ENCODE measurements around the gene ATP1A2. TPM values are rescaled to one million over a fixed set of nuclear protein-coding genes. Genes with fewer than 3 reads are reported as not detected.

Gene ATP1A2
- total RNA-seq, 4 donors from 2014 or later: 2.2 to 32.6 (median 5.3) TPM

DNA sequence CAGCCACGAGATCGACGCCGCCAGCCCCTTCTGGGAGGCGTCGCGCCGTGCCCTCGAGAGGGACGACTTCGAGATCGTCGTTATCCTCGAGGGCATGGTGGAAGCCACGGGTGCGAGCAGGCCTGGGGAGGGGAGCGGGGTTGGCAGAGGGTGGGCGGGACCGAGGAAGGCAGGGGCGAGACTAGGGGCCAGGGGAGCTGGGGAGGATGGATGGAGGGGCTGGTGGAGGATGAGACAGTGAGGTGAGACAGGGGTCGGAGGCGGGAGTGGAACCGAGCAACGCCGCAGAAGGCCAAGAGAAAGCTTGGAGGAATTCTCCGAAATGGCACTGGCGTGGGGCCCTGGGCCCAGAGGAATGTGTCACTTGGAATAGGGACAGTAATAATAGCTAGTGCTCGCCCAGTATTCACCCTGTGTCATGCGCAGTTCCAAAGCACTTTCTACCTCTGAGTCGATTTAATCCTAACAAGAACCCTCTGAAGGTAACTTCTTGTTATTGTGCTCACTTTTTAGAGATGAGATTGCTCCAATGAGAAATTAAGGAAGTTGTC, 30.7 kb upstream of the ATP1A2 start:
- TF ChIP-seq POLR2A (IDR thresholded peaks at IDR 0.05) (no peak), CTCF (IDR thresholded peaks at IDR 0.05) (no peak)
- Histone ChIP-seq H3K9me3 (no peaks in the 10 kb centered on the region), H3K4me3 (no peak overlapping the region), H3K27me3 (peaks cover 4 to 46% (median 7%) of the 10 kb centered on the region in 4 donors), H3K36me3 (peaks cover 0 to 26% (median 0%) of the 10 kb centered on the region in 3 donors), H3K27ac (no peak overlapping the region), H3K4me1 (peaks cover 0 to 11% (median 9%) of the 10 kb centered on the region in 3 donors)
- intact Hi-C loops (cut with DNase I): loop anchor here (5.0 to 10.0 kb wide), 2 partner anchors 38 to 150 kb away; no protein-coding TSS in a partner anchor
- no peak for DNase-seq
- 86 to 96% methylated on average over 13 to 14 of the region's 30 CpGs for WGBS, 2 donors

- H3K4me3 ChIP-seq: no peak overlapping the region
- peaks cover 0 to 36% (median 0%) of the 10 kb centered on the region in 3 donors for H3K36me3 ChIP-seq
- 57 to 61% methylated on average over 18 of the region's 19 CpGs for WGBS, 2 donors
- TF ChIP-seq CTCF (IDR thresholded peaks at IDR 0.05) (peak; percentile 56 to 80 (median 66)), POLR2A (IDR thresholded peaks at IDR 0.05) (no peak)
- peaks cover 0 to 11% (median 9%) of the 10 kb centered on the region in 3 donors for H3K4me1 ChIP-seq
- H3K9me3 ChIP-seq: no peaks in the 10 kb centered on the region
- intact Hi-C loops (cut with DNase I): loop anchor here (10.0 kb wide), 1 partner anchor 151 kb away; no protein-coding TSS in a partner anchor
- DNase-seq: no peak
- peaks cover 2 to 36% (median 5%) of the 10 kb centered on the region in 4 donors for H3K27me3 ChIP-seq
- H3K27ac ChIP-seq: no peak overlapping the region
Observed at GRCh38 chr1:160085686-160086455, 29.7 kb upstream of the ATP1A2 start.

DNA sequence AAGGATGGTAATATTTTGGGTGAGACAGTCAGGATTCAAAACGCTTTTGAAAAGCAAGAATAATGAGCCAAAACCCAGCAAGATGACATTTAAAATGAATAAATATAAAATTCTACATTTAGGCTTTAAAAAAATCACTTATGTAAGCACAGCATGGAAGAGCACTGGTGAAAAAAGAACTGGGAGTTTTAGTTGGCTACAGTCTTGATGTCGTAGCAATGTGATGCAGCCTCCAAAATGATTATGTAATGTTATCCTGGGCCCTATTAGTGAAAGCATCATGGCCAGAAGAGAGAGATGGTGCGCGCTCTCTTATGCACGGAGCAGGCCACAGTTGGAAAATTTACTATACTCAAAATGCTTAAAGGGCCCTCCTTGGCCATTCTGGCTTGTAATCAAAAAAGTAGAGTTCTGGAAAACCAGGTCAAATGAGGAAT, 29.1 kb upstream of the ATP1A2 start:
- no peak for DNase-seq
- no peak for TF ChIP-seq CTCF (IDR thresholded peaks at IDR 0.05)
- TF ChIP-seq POLR2A (IDR thresholded peaks at IDR 0.05): no peak
- H3K27ac ChIP-seq: no peak overlapping the region

DNA sequence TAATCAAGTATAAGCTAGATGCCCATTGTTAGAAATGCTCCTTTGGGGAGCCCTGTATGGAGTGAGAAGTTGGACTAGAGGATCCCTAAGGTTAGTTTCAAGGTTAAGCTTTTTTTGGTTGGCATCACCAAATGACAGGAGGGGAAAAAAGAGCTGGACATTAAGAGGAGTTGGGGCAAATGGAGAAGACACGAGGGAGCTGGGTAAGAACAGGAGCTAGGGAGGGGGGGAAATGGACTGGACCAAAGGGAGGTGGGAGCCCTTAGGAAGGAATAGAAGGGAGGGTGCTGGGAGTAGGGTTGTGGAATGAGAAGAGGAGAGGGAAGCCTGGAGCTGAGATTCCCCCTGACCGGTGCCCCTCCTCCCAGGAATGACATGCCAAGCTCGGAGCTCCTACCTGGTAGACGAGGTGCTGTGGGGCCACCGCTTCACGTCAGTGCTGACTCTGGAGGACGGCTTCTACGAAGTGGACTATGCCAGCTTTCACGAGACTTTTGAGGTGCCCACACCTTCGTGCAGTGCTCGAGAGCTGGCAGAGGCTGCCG, 28.4 kb upstream of the ATP1A2 start:
- Histone ChIP-seq H3K27ac (no peak overlapping the region), H3K4me1 (peaks cover 0 to 11% (median 9%) of the 10 kb centered on the region in 3 donors), H3K9me3 (no peaks in the 10 kb centered on the region), H3K4me3 (no peak overlapping the region), H3K36me3 (peaks cover 0 to 50% (median 0%) of the 10 kb centered on the region in 3 donors), H3K27me3 (peaks cover 0 to 22% (median 2%) of the 10 kb centered on the region in 4 donors)
- no peak for DNase-seq
- WGBS, 2 donors: 92 to 93% methylated on average over 8 to 9 of the region's 12 CpGs
- intact Hi-C loops (cut with DNase I): loop anchor here (10.0 kb wide), 1 partner anchor 152 kb away; no protein-coding TSS in a partner anchor
- no peak for TF ChIP-seq POLR2A (IDR thresholded peaks at IDR 0.05)
- TF ChIP-seq CTCF (IDR thresholded peaks at IDR 0.05): no peak

More for the DNA sequence above, 29.1 kb upstream of the ATP1A2 start:
- intact Hi-C loops (cut with DNase I): loop anchor here (10.0 kb wide), 1 partner anchor 152 kb away; no protein-coding TSS in a partner anchor
- H3K4me3 ChIP-seq: no peak overlapping the region
- peaks cover 0 to 43% (median 0%) of the 10 kb centered on the region in 3 donors for H3K36me3 ChIP-seq
- H3K4me1 ChIP-seq: peaks cover 0 to 11% (median 9%) of the 10 kb centered on the region in 3 donors
- no peaks in the 10 kb centered on the region for H3K9me3 ChIP-seq
- WGBS, 2 donors: 65 to 79% methylated on average over 5 of the region's 5 CpGs
- H3K27me3 ChIP-seq: peaks cover 0 to 30% (median 4%) of the 10 kb centered on the region in 4 donors
